Amniotic epithelial cell (primary cell): ENCODE measurements around the gene FANCB.

Source experiments
- DNase-seq: peaks from one replicate; pipeline ENCODE4 v3.0.0-alpha.2; 2010; ENCODE audit warnings: low read depth

The FANCB gene

GRCh38 chrX:14832586-14832985, 40.3 kb downstream of the FANCB start:
- DNase-seq: no peak

GRCh38 chrX:14832151-14832550, 40.7 kb downstream of the FANCB start:
- DNase-seq: peak; percentile 44

- DNase-seq: no peak
Observed at GRCh38 chrX:14829643-14830042, 43.2 kb downstream of the FANCB start.

GRCh38 chrX:14826319-14826718, 46.5 kb downstream of the FANCB start:
- DNase-seq: no peak

GRCh38 chrX:14825851-14826250, 47.0 kb downstream of the FANCB start:
- DNase-seq: no peak

GRCh38 chrX:14819769-14820168, 53.1 kb downstream of the FANCB start:
- no peak for DNase-seq

- no peak for DNase-seq
Observed at GRCh38 chrX:14817571-14817970, 55.3 kb downstream of the FANCB start.

GRCh38 chrX:14802943-14803710, 69.7 kb downstream of the FANCB start:
- peak; percentile 68 for DNase-seq

- peak; percentile 57 for DNase-seq
Observed at GRCh38 chrX:14801136-14801535, 71.7 kb downstream of the FANCB start.

- DNase-seq: no peak
Observed at GRCh38 chrX:14798805-14799397, 74.0 kb downstream of the FANCB start.
